Ishikawa (cell line): ENCODE data around the gene WDR82.

Source experiments
- CEBPB ChIP-seq: IDR thresholded peaks from 2 replicates; pipeline ENCODE4 v1.6.1; 2012
- EP300 ChIP-seq: IDR thresholded peaks from 2 replicates; pipeline ENCODE4 v1.6.1; 2012; ENCODE audit warnings: borderline replicate concordance
- FOXM1 ChIP-seq: IDR thresholded peaks from 2 replicates; pipeline ENCODE4 v1.6.1; 2012; ENCODE audit warnings: low read depth, borderline replicate concordance
- RAD21 ChIP-seq: IDR thresholded peaks from 2 replicates; pipeline ENCODE4 v1.6.1; 2012; ENCODE audit warnings: low read depth
- TCF12 ChIP-seq: IDR thresholded peaks from 2 replicates; pipeline ENCODE4 v1.6.1; 2012; ENCODE audit warnings: low read depth
- TEAD4 ChIP-seq: IDR thresholded peaks from 2 replicates; pipeline ENCODE4 v1.6.1; 2012
- YY1 ChIP-seq: IDR thresholded peaks from 2 replicates; pipeline ENCODE4 v1.6.1; 2012; ENCODE audit warnings: low read depth
- TF ChIP-seq, protein P1 (sequence below): IDR thresholded peaks from 2 replicates; pipeline ENCODE4 v1.6.1; 2012
- TF ChIP-seq, protein P2 (sequence below): IDR thresholded peaks from 2 replicates; pipeline ENCODE4 v1.6.1; 2012

DNA sequence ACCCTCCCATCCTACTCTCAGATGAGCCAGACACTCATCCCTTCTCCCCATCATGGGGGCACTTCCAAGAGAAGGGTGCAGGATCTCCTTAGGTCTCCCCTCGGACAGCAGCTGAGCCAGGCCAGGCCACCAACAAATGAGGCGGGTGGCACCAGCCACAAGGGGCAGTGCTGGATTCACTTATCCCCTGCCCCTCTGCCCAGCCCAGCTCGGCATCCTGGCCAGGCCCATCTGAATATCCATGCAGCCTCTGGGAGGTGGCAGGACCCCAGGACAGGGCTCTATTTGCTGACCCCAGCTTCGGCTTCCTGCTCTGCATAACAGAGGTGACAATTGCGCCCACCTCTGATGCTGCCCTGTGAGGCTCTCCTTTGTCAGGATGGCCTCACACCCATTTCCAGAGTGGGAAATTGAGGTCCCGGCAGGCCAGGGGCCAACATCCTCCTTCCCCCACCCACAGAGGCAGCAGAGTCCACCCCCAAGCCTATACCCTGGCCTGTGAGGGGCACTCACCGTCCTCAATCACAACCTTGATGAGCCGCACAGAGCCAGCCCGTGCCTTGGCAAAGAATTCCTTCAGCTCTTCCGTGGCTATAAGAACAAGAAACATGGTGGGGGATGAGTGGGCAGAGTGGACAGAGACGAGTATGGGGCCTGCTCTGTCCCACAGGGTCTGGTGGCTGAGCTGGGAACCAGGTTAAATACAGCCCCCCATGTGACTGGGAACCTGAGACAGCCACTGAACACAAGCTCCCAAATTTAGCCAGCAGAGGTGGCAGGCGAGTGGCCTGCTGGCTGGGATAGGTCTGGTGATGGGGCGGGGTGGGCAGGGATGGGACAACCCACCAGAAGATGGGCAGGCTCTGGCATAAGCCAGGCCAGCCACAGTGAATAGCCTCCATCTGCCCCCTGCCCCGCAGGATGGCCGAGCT is 43.7 kb downstream of the WDR82 start:
- no peak for TF ChIP-seq TCF12
- TF ChIP-seq RAD21: no peak
- TF ChIP-seq, protein P1, sequence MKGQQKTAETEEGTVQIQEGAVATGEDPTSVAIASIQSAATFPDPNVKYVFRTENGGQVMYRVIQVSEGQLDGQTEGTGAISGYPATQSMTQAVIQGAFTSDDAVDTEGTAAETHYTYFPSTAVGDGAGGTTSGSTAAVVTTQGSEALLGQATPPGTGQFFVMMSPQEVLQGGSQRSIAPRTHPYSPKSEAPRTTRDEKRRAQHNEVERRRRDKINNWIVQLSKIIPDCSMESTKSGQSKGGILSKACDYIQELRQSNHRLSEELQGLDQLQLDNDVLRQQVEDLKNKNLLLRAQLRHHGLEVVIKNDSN: no peak
- no peak for TF ChIP-seq EP300
- TF ChIP-seq CEBPB: no peak
- TF ChIP-seq, protein P2, sequence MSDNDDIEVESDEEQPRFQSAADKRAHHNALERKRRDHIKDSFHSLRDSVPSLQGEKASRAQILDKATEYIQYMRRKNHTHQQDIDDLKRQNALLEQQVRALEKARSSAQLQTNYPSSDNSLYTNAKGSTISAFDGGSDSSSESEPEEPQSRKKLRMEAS: no peak
- no peak for TF ChIP-seq FOXM1
- no peak for TF ChIP-seq TEAD4
- TF ChIP-seq YY1: no peak
